Endothelial cell of hepatic sinusoid (primary cell): ENCODE measurements around the gene BRWD1.
"Not testable (repeated sequence)": the region's sequence is repeated elsewhere in the genome, so short reads cannot be mapped to it uniquely, and the experiment has no call there.

Source experiments
- in situ Hi-C: cut with HindIII; loops from 2 replicates; pipeline ENCODE4 v1.10.0; 2017; ENCODE audit warnings: low sequenced_read_pairs

The BRWD1 gene

DNA sequence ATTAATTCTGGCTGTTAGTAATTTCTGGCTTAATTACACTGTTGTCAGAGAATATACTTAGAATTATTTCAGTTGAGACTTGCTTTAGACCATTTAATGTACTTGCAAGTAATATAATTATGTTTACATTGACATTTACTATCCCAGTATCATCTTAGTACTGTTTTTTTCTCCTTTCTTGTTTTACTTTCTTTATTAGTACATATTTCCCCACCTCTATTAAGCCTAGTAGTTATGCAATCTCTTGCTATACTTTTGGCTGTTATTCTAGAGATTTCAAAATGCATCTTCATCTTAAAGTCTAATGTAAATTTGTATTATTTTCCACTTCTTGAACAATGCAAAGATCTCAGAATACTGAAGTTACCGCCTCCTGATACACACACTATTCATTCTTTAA, 24.4 kb downstream of the BRWD1 start:
- in situ Hi-C loops: no loop called here

GRCh38 chr21:39282911-39283310, 30.5 kb downstream of the BRWD1 start:
- in situ Hi-C loops: no loop called here

GRCh38 chr21:39281853-39282252, 31.6 kb downstream of the BRWD1 start:
- in situ Hi-C loops: no loop called here

- in situ Hi-C loops: no loop called here
Measured at GRCh38 chr21:39281207-39281606, 32.2 kb downstream of the BRWD1 start.

DNA sequence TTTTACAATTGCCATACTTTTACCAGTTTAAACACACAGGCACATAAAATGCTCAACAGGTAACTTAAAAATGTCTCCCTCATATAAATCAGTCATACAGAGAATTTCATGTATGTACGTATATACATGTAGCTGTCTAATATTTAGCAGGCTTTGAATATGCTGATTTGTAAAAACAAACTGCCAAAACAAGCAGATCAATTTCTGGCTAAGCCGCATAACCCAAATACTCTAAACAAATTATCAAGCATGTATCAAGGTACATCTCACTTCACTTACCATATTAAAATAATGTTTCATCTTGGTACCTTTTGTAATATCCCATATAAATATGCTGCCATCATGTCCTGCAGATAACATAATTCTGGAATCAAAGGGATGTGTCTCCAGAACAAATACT, 43.8 kb downstream of the BRWD1 start:
- in situ Hi-C loops: no loop called here

GRCh38 chr21:39265603-39266002, 47.8 kb downstream of the BRWD1 start:
- in situ Hi-C loops: no loop called here

DNA sequence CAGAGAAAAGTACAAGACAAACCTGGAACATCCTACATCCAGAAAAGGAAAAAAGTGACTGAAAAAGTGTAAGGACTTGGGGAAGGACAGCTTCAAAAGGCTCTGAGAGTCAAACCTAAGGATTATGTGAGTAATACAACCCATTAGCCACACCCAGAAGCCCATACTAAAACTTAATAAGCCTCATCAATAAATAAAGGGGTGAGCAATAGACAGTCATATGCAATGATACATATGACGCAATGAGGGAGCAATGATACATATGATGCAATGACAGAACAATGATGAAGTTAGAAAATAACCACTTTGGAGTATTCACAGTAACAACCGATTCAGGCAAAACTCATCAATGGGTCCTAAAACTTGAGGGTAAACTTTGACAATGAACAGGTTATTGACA, 50.1 kb downstream of the BRWD1 start:
- in situ Hi-C loops: no loop called here

DNA sequence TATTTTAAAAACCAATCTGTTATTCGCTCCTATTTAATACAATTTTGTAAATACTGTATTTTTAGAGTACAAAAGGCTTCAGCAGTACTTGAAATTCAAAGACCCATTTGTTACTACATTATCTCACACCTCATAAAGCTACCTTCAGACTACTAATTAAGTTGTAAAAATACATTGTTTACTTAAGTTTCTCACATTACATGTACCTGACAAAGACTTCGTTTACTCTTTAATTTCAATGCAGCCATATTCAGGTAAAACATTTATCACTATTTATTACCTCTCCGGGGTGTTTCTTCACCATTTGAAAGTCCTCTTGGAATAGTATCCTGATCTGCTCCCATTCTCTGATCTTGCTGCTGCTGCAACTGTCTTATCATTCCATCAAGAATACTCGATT, 55.2 kb downstream of the BRWD1 start:
- in situ Hi-C loops: no loop called here

DNA sequence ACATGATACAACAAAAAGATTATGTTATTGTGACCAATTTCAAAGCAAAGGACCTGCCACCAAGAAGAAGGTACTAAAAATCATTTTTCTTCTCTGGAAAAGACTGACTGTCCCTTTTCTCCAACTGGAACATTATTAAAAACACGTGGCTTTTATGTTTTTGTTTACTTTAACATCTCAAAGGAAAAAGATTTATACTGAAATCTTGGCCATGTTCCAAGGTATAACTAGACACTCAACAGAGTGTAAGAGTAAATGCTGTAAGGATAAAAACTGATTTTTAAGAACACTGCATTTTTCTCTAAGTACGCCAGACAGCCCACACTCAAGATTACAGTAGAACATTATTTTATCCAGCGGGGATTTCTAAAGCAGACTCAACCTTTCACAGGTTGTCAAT, 62.1 kb downstream of the BRWD1 start:
- in situ Hi-C loops: no loop called here

DNA sequence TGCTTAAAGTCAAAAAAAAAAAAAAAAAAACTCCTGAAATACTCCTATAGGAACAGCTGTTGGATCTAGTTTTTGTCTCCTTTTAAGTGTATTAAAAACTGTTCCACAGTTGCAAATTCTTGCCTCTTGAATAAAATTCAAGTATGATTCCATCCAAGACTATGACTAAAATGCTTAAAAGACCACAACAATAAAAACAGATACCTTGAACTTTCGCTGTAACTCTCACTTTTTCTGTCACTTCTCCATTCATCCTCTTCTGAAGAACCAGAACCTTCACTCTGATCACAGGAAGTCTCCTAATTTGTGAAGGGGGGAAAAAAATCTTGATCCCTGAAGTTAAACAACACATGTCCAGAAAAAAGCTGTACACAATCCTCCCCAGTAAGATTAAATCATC, 75.2 kb downstream of the BRWD1 start:
- in situ Hi-C loops: no loop called here

DNA sequence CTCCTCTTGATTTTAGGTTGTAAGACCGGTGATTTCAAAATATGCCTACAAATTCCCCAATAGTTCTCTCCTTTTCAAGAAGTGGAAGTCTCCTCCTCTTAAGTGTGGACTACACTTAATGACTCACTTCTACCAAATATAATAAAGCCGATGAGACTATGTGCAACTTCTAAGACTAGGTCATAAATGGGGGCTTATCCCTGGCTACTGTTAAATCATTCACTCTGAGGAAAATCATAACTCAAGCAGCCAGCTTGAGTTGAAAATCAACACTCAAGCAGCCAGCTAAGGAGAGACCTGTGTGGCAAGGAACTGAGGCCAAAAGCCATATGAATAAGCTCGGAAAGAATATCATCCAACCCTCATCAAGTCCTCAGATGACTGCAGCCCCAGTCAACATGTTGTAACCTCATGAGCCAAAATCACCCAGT, 80.6 kb downstream of the BRWD1 start:
- in situ Hi-C loops: no loop called here

DNA sequence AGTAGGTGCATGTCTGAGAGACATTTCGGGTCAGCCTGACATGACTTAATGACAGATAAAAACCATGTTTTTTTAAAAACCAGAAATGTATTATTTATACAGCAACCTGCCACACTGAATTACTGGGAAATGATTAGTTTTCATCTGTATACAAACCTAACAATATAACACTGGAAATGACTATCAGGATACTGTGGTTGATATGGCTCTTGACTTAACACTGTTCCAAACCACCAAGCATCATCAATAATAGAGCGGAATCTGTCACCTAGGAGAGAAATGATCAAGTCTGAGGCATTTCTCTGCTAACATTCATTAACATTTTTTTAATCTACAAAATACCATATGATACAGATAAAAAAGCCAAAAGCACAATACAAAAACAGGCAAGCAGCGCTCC, 88.5 kb downstream of the BRWD1 start:
- in situ Hi-C loops: no loop called here

GRCh38 chr21:39221997-39222486, 91.4 kb downstream of the BRWD1 start:
- in situ Hi-C loops: no loop called here

DNA sequence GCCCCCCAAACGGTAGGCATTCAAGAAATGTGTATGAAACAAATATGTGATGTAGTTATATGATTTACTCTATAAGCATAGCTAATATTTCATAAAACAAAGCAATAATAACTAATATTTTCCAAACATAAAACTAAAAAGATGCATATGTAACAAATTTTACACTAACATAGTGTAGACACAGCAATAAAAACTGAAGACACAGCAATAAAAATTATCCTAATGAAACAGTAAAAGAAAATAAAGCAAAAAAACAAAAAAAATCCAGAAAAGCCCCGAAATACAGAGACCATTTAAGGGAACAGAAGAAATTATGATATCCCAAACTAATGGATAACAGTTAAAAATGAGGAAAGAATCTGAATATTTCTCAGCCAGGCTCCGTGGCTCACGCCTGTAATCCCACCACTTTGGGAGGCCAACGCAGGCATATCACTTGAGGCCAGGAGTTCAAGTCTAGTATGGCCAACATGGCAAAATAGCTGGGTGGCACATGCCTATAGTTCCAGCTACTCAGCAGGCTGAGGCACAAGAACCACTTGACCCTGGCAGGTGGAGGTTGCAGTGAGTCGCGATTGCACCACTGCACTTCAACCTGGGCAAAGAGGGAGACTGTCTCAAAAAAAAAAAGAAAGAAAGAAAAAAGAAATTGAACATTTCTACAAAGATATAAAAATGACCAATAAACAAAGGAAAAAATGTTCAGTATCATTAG, 92.0 kb downstream of the BRWD1 start:
- in situ Hi-C loops: no loop called here

GRCh38 chr21:39220875-39221274, 92.6 kb downstream of the BRWD1 start:
- in situ Hi-C loops: not testable (repeated sequence)

GRCh38 chr21:39220150-39220549, 93.3 kb downstream of the BRWD1 start:
- in situ Hi-C loops: no loop called here

DNA sequence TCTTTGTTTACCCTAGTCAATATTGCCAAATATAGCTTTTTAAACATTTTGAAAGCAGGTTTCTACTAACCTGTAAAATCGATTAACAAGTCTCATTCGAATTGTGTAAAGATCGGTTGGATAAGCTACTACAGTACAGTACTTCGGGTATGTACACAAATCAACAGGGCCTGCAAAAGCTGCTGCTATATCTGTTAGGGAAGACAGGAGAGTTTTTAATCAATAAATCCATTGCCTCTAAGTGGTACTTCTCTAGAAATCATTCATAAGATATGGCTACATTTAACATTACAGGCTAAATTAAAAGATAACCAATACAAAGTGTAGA, 95.4 kb downstream of the BRWD1 start:
- in situ Hi-C loops: no loop called here

- in situ Hi-C loops: no loop called here
Measured at GRCh38 chr21:39217356-39218081, 95.9 kb downstream of the BRWD1 start.

- in situ Hi-C loops: no loop called here
Measured at GRCh38 chr21:39216290-39216689, 97.1 kb downstream of the BRWD1 start.

DNA sequence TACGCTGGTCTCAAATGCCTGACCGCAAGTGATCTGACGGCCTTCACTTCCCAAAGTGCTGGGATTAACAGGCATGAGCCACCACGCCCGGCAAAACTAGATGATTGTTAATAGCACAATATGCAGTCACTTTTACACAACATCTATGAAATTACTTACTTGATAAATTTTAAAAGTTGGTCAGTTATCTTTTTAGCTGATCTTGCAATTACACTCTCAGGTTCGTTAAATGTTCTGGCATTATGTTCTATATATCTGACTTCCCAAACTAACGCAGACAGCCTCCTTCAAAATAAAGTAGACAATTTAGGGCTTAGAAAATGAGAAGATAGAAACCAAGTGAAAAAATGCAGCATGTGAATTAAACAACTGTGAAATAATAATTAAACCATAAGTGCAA, 98.4 kb downstream of the BRWD1 start:
- in situ Hi-C loops: no loop called here

GRCh38 chr21:39209334-39209688, 104.1 kb downstream of the BRWD1 start:
- in situ Hi-C loops: no loop called here

GRCh38 chr21:39208624-39209333, 104.7 kb downstream of the BRWD1 start:
- in situ Hi-C loops: no loop called here
